Measurements from ENCODE around the gene ZGPAT.
"Not testable (repeated sequence)": the region's sequence is repeated elsewhere in the genome, so short reads cannot be mapped to it uniquely, and the experiment has no call there.

DNA sequence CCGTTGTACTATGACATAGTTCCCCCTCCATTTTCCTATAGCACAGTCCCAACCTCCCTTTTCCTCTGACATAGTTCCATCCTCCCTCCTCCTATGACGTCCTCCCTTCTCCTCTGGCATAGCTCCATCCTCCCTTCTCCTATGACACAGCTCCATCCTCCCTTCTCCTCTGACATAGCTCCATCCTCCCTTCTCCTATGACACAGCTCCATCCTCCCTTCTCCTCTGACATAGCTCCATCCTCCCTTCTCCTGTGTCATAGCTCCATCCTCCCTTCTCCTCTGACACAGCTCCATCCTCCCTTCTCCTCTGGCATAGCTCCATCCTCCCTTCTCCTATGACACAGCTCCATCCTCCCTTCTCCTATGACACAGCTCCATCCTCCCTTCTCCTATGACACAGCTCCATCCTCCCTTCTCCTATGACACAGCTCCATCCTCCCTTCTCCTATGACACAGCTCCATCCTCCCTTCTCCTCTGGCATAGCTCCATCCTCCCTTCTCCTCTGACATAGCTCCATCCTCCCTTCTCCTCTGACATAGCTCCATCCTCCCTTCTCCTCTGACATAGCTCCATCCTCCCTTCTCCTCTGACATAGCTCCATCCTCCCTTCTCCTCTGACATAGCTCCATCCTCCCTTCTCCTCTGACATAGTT is 15.3 kb downstream of the ZGPAT start:
- TF ChIP-seq, protein P1, sequence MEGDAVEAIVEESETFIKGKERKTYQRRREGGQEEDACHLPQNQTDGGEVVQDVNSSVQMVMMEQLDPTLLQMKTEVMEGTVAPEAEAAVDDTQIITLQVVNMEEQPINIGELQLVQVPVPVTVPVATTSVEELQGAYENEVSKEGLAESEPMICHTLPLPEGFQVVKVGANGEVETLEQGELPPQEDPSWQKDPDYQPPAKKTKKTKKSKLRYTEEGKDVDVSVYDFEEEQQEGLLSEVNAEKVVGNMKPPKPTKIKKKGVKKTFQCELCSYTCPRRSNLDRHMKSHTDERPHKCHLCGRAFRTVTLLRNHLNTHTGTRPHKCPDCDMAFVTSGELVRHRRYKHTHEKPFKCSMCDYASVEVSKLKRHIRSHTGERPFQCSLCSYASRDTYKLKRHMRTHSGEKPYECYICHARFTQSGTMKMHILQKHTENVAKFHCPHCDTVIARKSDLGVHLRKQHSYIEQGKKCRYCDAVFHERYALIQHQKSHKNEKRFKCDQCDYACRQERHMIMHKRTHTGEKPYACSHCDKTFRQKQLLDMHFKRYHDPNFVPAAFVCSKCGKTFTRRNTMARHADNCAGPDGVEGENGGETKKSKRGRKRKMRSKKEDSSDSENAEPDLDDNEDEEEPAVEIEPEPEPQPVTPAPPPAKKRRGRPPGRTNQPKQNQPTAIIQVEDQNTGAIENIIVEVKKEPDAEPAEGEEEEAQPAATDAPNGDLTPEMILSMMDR (IDR thresholded peaks at IDR 0.05): not testable (repeated sequence)
- not testable (repeated sequence) for TF ChIP-seq EP300, POLR2A, POLR2AphosphoS5 (IDR thresholded peaks at IDR 0.05)
